EH (cell line): Measurements from ENCODE around the gene CCNT1.

Source experiments
- DNase-seq: peaks from one replicate; pipeline ENCODE4 v3.0.0-alpha.2; 2015; ENCODE audit warnings: low read depth

Gene CCNT1

DNA sequence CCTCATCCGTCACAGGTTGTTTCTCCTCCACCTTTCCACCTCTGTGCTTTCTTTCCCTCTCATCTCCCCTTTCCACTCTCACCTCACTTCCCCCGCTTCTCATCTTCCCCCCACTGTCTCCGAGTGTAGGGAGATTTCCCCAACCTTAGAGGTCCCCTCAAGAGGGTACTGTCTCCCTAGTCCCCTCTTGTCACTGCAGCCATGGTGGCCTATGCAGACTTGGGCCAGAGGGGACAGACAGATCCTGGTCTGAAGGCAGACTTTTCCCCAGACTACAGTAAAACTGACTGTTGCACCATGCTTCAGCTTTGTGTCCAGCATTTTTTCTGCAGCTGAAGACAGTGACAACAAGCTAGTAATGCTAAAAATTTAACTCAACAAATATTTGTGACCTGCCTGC lies 75.7 kb downstream of the CCNT1 start:
- no peak for DNase-seq

DNA sequence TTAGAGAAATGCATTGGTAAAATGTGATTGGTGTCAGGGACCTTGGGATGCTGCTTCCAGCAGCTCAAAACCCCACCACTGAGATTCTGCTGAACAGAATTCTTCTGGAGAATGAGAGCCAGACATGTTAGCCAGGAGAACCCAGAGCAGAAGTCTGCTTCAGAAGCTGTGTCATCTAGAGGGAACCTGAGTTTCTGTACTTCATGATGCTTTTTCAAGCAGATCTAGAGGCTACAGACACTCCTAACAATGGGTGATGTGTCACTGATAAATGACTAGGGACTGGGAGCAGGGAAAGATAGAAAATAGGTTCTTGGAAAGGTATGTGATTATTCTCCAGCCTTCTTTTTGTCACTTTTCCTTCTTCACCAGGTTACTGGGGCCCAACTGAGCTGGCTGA lies 76.1 kb downstream of the CCNT1 start:
- no peak for DNase-seq
